ENCODE data around the gene ATG16L2. TPM values are rescaled to one million over a fixed set of nuclear protein-coding genes. Genes with fewer than 3 reads are reported as not detected.
A peak's percentile ranks its signal among the peaks of the same experiment; 100 is the strongest.
"Not testable (repeated sequence)": the region's sequence is repeated elsewhere in the genome, so short reads cannot be mapped to it uniquely, and the experiment has no call there.

ATG16L2 gene
- total and polyA plus RNA-seq, 7 donors = 4.6 to 47.7 (median 17.5) TPM

GRCh38 chr11:72808331-72808798 is 5.8 kb upstream of the ATG16L2 start:
- Histone ChIP-seq H3K27me3 (no peaks in the 10 kb centered on the region), H3K4me1 (peaks cover 0 to 17% (median 14%) of the 10 kb centered on the region in 4 donors), H3K36me3 (peaks cover 0 to 15% (median 2%) of the 10 kb centered on the region in 4 donors), H3K4me3 (no peak overlapping the region), H3K9me3 (no peaks in the 10 kb centered on the region), H3K27ac (peak overlapping the region in 1 of 4 donors; percentile 11)
- DNase-seq = no peak
- intact Hi-C loops (cut with DNase I) = no loop called here
- WGBS, 2 donors = 87 to 93% methylated on average over 4 of the region's 4 CpGs
- TF ChIP-seq POLR2AphosphoS5 (IDR thresholded peaks at IDR 0.05) = no peak
- TF ChIP-seq POLR2A (IDR thresholded peaks at IDR 0.05) = no peak
- TF ChIP-seq, protein P1, sequence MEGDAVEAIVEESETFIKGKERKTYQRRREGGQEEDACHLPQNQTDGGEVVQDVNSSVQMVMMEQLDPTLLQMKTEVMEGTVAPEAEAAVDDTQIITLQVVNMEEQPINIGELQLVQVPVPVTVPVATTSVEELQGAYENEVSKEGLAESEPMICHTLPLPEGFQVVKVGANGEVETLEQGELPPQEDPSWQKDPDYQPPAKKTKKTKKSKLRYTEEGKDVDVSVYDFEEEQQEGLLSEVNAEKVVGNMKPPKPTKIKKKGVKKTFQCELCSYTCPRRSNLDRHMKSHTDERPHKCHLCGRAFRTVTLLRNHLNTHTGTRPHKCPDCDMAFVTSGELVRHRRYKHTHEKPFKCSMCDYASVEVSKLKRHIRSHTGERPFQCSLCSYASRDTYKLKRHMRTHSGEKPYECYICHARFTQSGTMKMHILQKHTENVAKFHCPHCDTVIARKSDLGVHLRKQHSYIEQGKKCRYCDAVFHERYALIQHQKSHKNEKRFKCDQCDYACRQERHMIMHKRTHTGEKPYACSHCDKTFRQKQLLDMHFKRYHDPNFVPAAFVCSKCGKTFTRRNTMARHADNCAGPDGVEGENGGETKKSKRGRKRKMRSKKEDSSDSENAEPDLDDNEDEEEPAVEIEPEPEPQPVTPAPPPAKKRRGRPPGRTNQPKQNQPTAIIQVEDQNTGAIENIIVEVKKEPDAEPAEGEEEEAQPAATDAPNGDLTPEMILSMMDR (IDR thresholded peaks at IDR 0.05) = no peak
- TF ChIP-seq EP300 (IDR thresholded peaks at IDR 0.05) = no peak

- peaks cover 0 to 38% (median 36%) of the 10 kb centered on the region in 4 donors for H3K4me1 ChIP-seq
- intact Hi-C loops (cut with DNase I); H3K27me3 ChIP-seq; H3K9me3 ChIP-seq; H3K27ac ChIP-seq; DNase-seq: not testable (repeated sequence)
- peak overlapping the region in 1 of 4 donors; percentile 5 for H3K4me3 ChIP-seq
- peaks cover 0 to 15% (median 2%) of the 10 kb centered on the region in 4 donors for H3K36me3 ChIP-seq
- 94 to 96% methylated on average over 10 of the region's 10 CpGs for WGBS, 2 donors
These were observed 2.5 kb upstream of the ATG16L2 start for GRCh38 chr11:72811686-72812085.

- TF ChIP-seq, protein P1 (IDR thresholded peaks at IDR 0.05) = no peak
- TF ChIP-seq POLR2A (IDR thresholded peaks at IDR 0.05) (no peak), EP300 (IDR thresholded peaks at IDR 0.05) (no peak), POLR2AphosphoS5 (IDR thresholded peaks at IDR 0.05) (no peak)
- Histone ChIP-seq H3K36me3 (peaks cover 0 to 18% (median 2%) of the 10 kb centered on the region in 4 donors), H3K9me3 (no peaks in the 10 kb centered on the region), H3K27ac (peak overlapping the region; percentile 87 to 93 (median 92)), H3K27me3 (no peaks in the 10 kb centered on the region), H3K4me3 (peak overlapping the region; percentile 73 to 94 (median 84)), H3K4me1 (peaks cover 0 to 39% (median 37%) of the 10 kb centered on the region in 4 donors)
- DNase-seq = no peak
- intact Hi-C loops (cut with DNase I) = no loop called here
- WGBS, 2 donors = 12 to 30% methylated on average over 4 of the region's 4 CpGs
These were observed 1.6 kb upstream of the ATG16L2 start for GRCh38 chr11:72812604-72812966.

- TF ChIP-seq, protein P1 (IDR thresholded peaks at IDR 0.05) = peak in 3 of 4 experiments; percentile 34 to 55 (median 49)
- peak in 1 of 4 donors; percentile 4 for TF ChIP-seq POLR2AphosphoS5 (IDR thresholded peaks at IDR 0.05)
- TF ChIP-seq POLR2A (IDR thresholded peaks at IDR 0.05) = no peak
- TF ChIP-seq EP300 (IDR thresholded peaks at IDR 0.05) = no peak
- Histone ChIP-seq H3K9me3 (no peaks in the 10 kb centered on the region), H3K4me3 (peak overlapping the region; percentile 73 to 94 (median 84)), H3K4me1 (peaks cover 0 to 39% (median 37%) of the 10 kb centered on the region in 4 donors), H3K27me3 (no peaks in the 10 kb centered on the region), H3K36me3 (peaks cover 0 to 23% (median 5%) of the 10 kb centered on the region in 4 donors), H3K27ac (peak overlapping the region; percentile 87 to 93 (median 92))
- 7 to 11% methylated on average over 24 of the region's 24 CpGs for WGBS, 2 donors
- peak; percentile 78 for DNase-seq
- intact Hi-C loops (cut with DNase I) = no loop called here
These were observed 1.1 kb upstream of the ATG16L2 start for GRCh38 chr11:72812967-72813739.

- peak; percentile 92 for DNase-seq
- Histone ChIP-seq H3K27me3 (no peaks in the 10 kb centered on the region), H3K4me3 (peak overlapping the region; percentile 73 to 94 (median 84)), H3K27ac (peak overlapping the region; percentile 87 to 93 (median 92)), H3K36me3 (peaks cover 0 to 23% (median 8%) of the 10 kb centered on the region in 4 donors), H3K4me1 (peaks cover 0 to 39% (median 37%) of the 10 kb centered on the region in 4 donors), H3K9me3 (no peaks in the 10 kb centered on the region)
- TF ChIP-seq EP300 (IDR thresholded peaks at IDR 0.05) (peak in 1 of 4 donors; percentile 45), POLR2AphosphoS5 (IDR thresholded peaks at IDR 0.05) (peak in 3 of 4 donors; percentile 66 to 69 (median 67)), POLR2A (IDR thresholded peaks at IDR 0.05) (peak; percentile 42 to 49)
- TF ChIP-seq, protein P1 (IDR thresholded peaks at IDR 0.05) = no peak
- intact Hi-C loops (cut with DNase I) = loop anchor here (2.0 kb wide), 2 partner anchors 21 to 89 kb away; no protein-coding TSS in a partner anchor
- 0% methylated on average over 47 of the region's 47 CpGs for WGBS, 2 donors
These were observed 398 bp upstream of the ATG16L2 start for GRCh38 chr11:72813740-72814285.
